Right lobe of liver (tissue), 6 donors: Measurements from ENCODE around the gene LSP1. TPM values are rescaled to one million over a fixed set of nuclear protein-coding genes. Genes with fewer than 3 reads are reported as not detected.
"Not testable (repeated sequence)": the region's sequence is repeated elsewhere in the genome, so short reads cannot be mapped to it uniquely, and the experiment has no call there.

Experiments
- ATAC-seq, 4 donors: fragments of 200-7000 bp; cut with Tn5 transposase; one replicate each; pipeline ENCODE4 v1.9.1; 2020; ENCODE audit warnings: mild to moderate bottlenecking in 4 of 4, moderate library complexity in 4 of 4
- DNase-seq, 3 donors: peaks; one replicate each; pipeline ENCODE4 v3.0.0-alpha.2; 2020
- H3K27ac ChIP-seq, 3 donors: fragments of 200-600 bp; one replicate each; pipeline ENCODE4 v1.8.0; 2022
- H3K27me3 ChIP-seq, 2 donors: fragments of 200-600 bp; one replicate each; pipeline ENCODE4 v1.8.0; 2022
- H3K36me3 ChIP-seq, 4 donors: fragments of 200-600 bp; sonication (generic) in 1 of 4; one replicate each; pipeline versions ENCODE4 v1.5.1 to v1.8.0; 2017 to 2022; ENCODE audit warnings: control low read depth in 1 of 4
- H3K4me1 ChIP-seq, 4 donors: fragments of 200-600 bp; sonication (generic) in 1 of 4; one replicate each; pipeline versions ENCODE4 v1.5.1 to v1.8.0; 2017 to 2022; ENCODE audit warnings: control low read depth in 1 of 4
- H3K4me3 ChIP-seq, 3 donors: fragments of 200-600 bp; one replicate each; pipeline ENCODE4 v1.8.0; 2022
- H3K9me3 ChIP-seq, 4 donors: fragments of 200-600 bp; sonication (generic) in 1 of 4; one replicate each; pipeline versions ENCODE4 v1.5.1 to v1.8.0; 2017 to 2022; ENCODE audit warnings: control low read depth in 1 of 4
- CTCF ChIP-seq, 4 donors: fragments of 200-600 bp in 3 of 4; fragments of 450-650 bp in 1 of 4; IDR thresholded peaks; one replicate each; pipeline versions ENCODE4 v1.5.1 to v1.8.0; 2016 to 2022; ENCODE audit warnings: antibody characterized with exemption in 4 of 4, mild to moderate bottlenecking in 2 of 4
- POLR2A ChIP-seq: fragments of 450-650 bp; IDR thresholded peaks from one replicate; pipeline ENCODE4 v1.6.1; 2017; ENCODE audit warnings: antibody characterized with exemption, mild to moderate bottlenecking
- WGBS: methylation state at CpG from one replicate; pipeline ENCODE4 v1.1.6; 2018; ENCODE audit warnings: low coverage, low lambda C conversion rate; ENCODE audit not compliant: insufficient coverage; ENCODE audit errors: missing lambda C conversion rate; 5-methylcytosine and 5-hydroxymethylcytosine counted together
- intact Hi-C, 2 donors: fragments of 100-400 bp; cut with DNase I; formaldehyde crosslinking; loops; one replicate each; pipeline versions ENCODE4 v1.11.2 to v1.14.1; 2022
- total RNA-seq, 6 experiments: library from RNA; depleted of rRNA in 2 of 6; stranded (reverse); fragments of >200 nt in 2 of 6; fragmentation: NEBNext Ultra II Directional in 3 of 6; extraction: Animal tissue kit (Norgen Biotek cat#: 25700) in 3 of 6; gene quantifications; one replicate each; pipeline versions ENCODE4 v1.1.0 to v1.2.4, GENCODE V29; 2016 to 2023
- donor health status: DM: no; HTN: yes; CAD: no.
- donor health status: DM: no; HTN: no; CAD: no.
- donor health status: DM: no; HTN: no; CAD: no.
- donor health status: DM: no; HTN: yes; CAD: no.
- donor health status: DM: no; HTN: yes; CAD: no.

Gene LSP1
- total RNA-seq, 6 experiments from 2014 or later = 2.3 to 20.6 (median 8.8) TPM

GRCh38 chr11:1872267-1872985 is 19.5 kb downstream of the LSP1 start:
- intact Hi-C loops = loop anchor here in 1 of 2 donors (10.0 kb wide), 1 partner anchor 272 kb away; no protein-coding TSS in a partner anchor
- no peak for ATAC-seq
- no peak for TF ChIP-seq POLR2A
- no peak for TF ChIP-seq CTCF (IDR thresholded peaks at IDR 0.05)
- no peak overlapping the region for H3K27ac ChIP-seq
- no peak overlapping the region for H3K4me3 ChIP-seq
- WGBS = 39% methylated on average over 2 of the region's 25 CpGs
- no peaks in the 10 kb centered on the region for H3K4me1 ChIP-seq
- no peaks in the 10 kb centered on the region for H3K36me3 ChIP-seq
- no peaks in the 10 kb centered on the region for H3K27me3 ChIP-seq
- H3K9me3 ChIP-seq = no peaks in the 10 kb centered on the region
- peak in 2 of 3 donors; percentile 6 to 40 for DNase-seq

DNA sequence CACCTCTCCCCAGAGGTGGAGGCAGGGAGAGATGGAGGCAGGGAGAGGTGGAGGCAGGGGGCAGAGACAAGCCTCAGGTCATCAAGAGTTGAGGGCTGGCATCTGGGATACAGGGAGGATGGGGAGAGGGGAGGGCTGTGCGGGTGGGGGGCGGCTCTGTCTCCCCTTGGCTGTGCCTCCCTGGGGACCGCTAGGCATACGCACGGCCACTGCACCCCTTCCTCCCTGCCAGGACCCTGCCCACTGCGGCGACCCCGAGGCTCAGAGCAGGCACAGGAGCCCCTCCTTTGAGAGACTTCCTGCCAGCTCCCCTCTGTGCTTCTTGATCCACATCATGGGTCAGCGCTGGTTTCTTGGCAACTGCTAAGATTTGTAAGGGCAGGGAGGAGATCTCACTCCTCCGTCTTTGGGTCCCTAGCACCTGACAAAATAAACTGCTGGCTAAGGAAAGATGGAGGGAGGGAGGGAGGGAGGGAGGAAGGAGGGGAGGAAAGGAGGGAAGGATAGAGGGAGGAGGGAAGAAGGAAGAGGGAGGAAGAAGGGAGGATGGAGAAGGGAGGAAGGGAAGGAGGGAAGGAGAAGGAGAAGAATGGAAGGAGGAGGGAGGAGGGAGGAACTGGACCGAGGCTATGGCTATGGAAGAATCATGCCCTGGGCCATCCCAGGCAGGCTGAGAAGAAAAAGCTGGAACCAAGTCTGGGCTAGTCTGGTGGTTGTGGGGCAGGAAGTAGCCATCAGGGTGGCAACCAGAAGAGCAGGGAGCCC is 20.3 kb downstream of the LSP1 start:
- H3K4me1 ChIP-seq = no peaks in the 10 kb centered on the region
- DNase-seq (peak in 2 of 3 donors; percentile 14 to 44), ATAC-seq (no peak)
- no peaks in the 10 kb centered on the region for H3K36me3 ChIP-seq
- no peaks in the 10 kb centered on the region for H3K9me3 ChIP-seq
- WGBS = 35% methylated on average over 6 of the region's 11 CpGs
- TF ChIP-seq CTCF (IDR thresholded peaks at IDR 0.05) (no peak), POLR2A (no peak)
- intact Hi-C loops = loop anchor here in 1 of 2 donors (10.0 kb wide), 1 partner anchor 272 kb away; no protein-coding TSS in a partner anchor
- no peaks in the 10 kb centered on the region for H3K27me3 ChIP-seq
- H3K4me3 ChIP-seq = no peak overlapping the region
- H3K27ac ChIP-seq = no peak overlapping the region

DNA sequence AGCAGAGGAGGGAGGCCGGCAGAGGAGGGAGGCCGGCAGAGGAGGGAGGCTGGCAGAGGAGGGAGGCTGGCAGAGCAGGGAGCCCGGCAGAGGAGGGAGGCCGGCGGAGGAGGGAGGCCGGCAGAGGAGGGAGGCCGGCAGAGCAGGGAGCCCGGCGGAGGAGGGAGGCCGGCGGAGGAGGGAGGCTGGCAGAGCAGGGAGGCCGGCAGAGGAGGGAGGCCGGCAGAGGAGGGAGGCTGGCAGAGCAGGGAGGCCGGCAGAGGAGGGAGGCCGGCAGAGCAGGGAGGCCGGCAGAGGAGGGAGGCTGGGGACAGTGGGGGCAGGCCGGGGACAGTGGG is 20.9 kb downstream of the LSP1 start:
- H3K4me3 ChIP-seq, H3K9me3 ChIP-seq, H3K4me1 ChIP-seq, H3K27ac ChIP-seq, H3K27me3 ChIP-seq, ATAC-seq, H3K36me3 ChIP-seq: not testable (repeated sequence)
- 78% methylated on average over 17 of the region's 17 CpGs for WGBS
- intact Hi-C loops = loop anchor here in 1 of 2 donors (10.0 kb wide), 1 partner anchor 271 kb away; no protein-coding TSS in a partner anchor
- DNase-seq = peak in 1 of 3 donors; percentile 6

GRCh38 chr11:1874441-1875092 is 21.7 kb downstream of the LSP1 start:
- no CpG with 5 or more reads among the region's 17 CpGs for WGBS
- intact Hi-C loops = loop anchor here in 1 of 2 donors (10.0 kb wide), 1 partner anchor 270 kb away; no protein-coding TSS in a partner anchor
- not testable (repeated sequence) for ATAC-seq, H3K4me3 ChIP-seq, H3K36me3 ChIP-seq, H3K27ac ChIP-seq, H3K27me3 ChIP-seq, H3K4me1 ChIP-seq, H3K9me3 ChIP-seq
- peak in 2 of 3 donors; percentile 19 to 49 for DNase-seq

DNA sequence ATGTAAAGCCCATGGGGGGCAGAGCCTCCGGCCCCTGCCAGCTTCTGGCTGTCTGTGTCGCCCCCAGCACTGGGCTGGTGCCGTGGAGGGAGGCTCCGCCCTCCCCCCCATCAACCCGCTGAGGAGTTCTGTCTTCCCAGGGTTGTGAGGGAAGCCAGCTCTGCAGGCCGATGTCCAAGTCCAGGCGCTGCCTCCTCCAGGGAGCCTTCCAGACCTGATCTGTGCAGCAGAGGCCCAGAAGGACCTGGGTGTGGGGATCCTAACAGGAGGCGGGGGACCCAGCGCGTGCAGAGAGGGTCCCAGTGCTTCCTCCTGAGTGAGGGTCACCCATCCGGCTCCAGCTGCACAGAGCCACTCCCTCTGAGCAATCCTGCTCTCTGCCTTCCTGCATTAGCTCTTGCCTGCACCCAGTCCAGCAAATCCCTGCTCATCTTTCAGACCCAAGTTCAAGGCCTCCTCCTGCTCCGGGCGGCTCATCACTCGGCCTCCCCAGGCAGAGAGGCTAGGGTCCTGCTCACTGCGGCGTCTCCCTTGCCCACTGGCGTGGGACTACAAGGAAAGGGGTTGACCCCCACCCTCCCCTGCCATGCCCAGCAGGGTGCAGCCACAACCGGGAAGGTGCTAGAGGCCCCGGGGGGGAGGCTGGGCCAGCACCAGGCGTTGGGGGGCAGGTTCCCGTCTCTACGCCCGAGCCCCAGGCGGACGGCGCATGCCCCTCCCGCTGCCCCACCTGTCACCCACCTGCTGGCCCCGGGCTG is 22.4 kb downstream of the LSP1 start:
- ATAC-seq (no peak), DNase-seq (peak in 2 of 3 donors; percentile 23 to 49)
- Histone ChIP-seq H3K4me1 (no peaks in the 10 kb centered on the region), H3K9me3 (no peaks in the 10 kb centered on the region), H3K4me3 (no peak overlapping the region), H3K36me3 (no peaks in the 10 kb centered on the region), H3K27ac (no peak overlapping the region), H3K27me3 (no peaks in the 10 kb centered on the region)
- intact Hi-C loops = loop anchor here in 1 of 2 donors (10.0 kb wide), 1 partner anchor 270 kb away; no protein-coding TSS in a partner anchor
- TF ChIP-seq POLR2A (no peak), CTCF (IDR thresholded peaks at IDR 0.05) (no peak)
- WGBS = 65% methylated on average over 7 of the region's 28 CpGs

GRCh38 chr11:1875851-1876301 is 23.0 kb downstream of the LSP1 start:
- intact Hi-C loops = loop anchor here in 1 of 2 donors (10.0 kb wide), 1 partner anchor 269 kb away; no protein-coding TSS in a partner anchor
- peak in 2 of 3 donors; percentile 17 to 50 for DNase-seq

More at GRCh38 chr11:1875851-1876301, 23.0 kb downstream of the LSP1 start:
- not testable (repeated sequence) for H3K4me3 ChIP-seq, H3K27me3 ChIP-seq, H3K4me1 ChIP-seq, H3K9me3 ChIP-seq, ATAC-seq, H3K36me3 ChIP-seq, H3K27ac ChIP-seq
- whole genome bisulfite sequencing = no CpG with 5 or more reads among the region's 13 CpGs
